ENCODE results near the gene UBXN4.

UBXN4 gene

DNA sequence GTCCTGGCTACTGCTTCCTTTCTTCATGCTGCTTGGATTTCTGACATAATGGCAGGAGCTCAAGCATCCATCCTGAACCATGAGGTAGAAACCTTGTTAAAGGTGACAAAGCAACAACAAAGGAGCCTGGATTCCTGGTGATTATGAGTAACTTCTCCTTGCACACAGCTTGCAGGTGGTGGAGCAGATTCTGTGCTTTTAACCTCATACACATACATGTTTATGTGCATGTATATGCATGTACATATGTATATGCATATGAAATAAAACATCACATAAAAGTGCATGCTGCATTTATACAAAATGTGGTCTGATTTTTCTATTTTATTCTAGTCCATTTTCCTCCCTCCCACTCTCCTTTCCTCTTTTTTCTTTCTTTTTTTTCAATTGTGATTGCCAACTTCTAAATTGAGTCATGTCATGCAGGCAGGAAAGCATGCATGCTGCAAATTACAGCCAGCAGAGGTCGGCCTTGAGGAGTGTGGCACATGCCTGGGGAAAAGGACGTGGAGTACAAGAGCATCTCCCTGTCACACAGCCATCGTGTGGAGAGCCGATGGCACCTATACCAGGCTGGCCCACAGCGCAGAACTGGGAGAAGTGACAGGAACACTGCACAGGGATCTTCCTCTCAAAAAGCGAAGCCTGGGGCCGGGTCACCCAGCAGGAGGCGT is 77.4 kb downstream of the UBXN4 start:
- no peaks in the 10 kb centered on the region for H3K9me3 ChIP-seq (replicated peaks; ENCODE audit: insufficient read depth, low read length)
- H2AFZ ChIP-seq (ENCODE audit: low read length): no peak overlapping the region
- H3K9me2 ChIP-seq (replicated peaks; ENCODE audit: insufficient read depth, low read length): no peaks in the 10 kb centered on the region
- TF ChIP-seq EZH2phosphoT487 (IDR thresholded peaks at IDR 0.05; ENCODE audit: low read length): no peak
- TF ChIP-seq, protein P1, sequence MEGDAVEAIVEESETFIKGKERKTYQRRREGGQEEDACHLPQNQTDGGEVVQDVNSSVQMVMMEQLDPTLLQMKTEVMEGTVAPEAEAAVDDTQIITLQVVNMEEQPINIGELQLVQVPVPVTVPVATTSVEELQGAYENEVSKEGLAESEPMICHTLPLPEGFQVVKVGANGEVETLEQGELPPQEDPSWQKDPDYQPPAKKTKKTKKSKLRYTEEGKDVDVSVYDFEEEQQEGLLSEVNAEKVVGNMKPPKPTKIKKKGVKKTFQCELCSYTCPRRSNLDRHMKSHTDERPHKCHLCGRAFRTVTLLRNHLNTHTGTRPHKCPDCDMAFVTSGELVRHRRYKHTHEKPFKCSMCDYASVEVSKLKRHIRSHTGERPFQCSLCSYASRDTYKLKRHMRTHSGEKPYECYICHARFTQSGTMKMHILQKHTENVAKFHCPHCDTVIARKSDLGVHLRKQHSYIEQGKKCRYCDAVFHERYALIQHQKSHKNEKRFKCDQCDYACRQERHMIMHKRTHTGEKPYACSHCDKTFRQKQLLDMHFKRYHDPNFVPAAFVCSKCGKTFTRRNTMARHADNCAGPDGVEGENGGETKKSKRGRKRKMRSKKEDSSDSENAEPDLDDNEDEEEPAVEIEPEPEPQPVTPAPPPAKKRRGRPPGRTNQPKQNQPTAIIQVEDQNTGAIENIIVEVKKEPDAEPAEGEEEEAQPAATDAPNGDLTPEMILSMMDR (IDR thresholded peaks at IDR 0.05; ENCODE audit: low read length): peak; percentile 26
- H3K27ac ChIP-seq (ENCODE audit: low read length): no peak overlapping the region
- H3F3A ChIP-seq (ENCODE audit: insufficient read depth, low read length): no peaks in the 10 kb centered on the region
- no peaks in the 10 kb centered on the region for H3K27me3 ChIP-seq (replicated peaks; ENCODE audit: insufficient read depth, low read length)
- H3K4me3 ChIP-seq (ENCODE audit: low read length): no peak overlapping the region
- H3K4me1 ChIP-seq (ENCODE audit: low read length): no peaks in the 10 kb centered on the region
- H3K4me2 ChIP-seq (ENCODE audit: low read depth, low read length): no peak overlapping the region
- H3K36me3 ChIP-seq (replicated peaks; ENCODE audit: insufficient read depth, low read length): no peaks in the 10 kb centered on the region
- DNase-seq: no peak
- no peaks in the 10 kb centered on the region for H3K79me2 ChIP-seq (ENCODE audit: low read length)
- no peak overlapping the region for H3K9ac ChIP-seq (ENCODE audit: low read length)
- H4K20me1 ChIP-seq (ENCODE audit: insufficient read depth, low read length): no peaks in the 10 kb centered on the region

DNA sequence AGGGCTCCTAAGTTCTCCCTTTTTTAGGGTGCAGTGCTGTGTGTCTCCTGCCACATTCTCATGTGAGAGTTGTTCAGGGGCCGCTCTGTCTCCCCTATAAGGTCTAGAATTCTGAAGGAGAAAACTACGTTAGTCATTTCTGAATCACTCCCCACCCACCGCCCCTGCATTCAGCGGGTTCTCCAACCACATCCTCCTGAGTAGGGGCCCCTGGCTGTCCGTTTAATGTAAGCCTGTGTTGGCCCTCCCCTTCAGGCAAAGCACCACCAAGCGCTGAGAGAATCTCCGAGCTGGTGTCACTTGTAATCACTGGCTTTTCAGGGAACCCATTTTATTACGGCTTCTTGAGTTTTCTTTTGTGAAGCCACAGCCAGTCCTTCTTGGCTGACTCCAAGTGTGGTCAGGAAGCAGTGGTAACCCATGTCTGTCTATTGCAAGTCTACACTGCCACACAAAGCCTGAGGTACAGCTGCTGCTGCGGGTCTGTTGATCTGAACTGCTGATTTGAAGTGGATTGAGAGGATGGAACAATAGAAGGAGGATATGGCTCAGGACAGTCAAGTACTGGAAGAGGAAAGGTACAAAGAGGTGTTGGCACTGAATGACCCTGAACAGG is 78.5 kb downstream of the UBXN4 start:
- H3F3A ChIP-seq (ENCODE audit: insufficient read depth, low read length): no peaks in the 10 kb centered on the region
- H3K4me1 ChIP-seq (ENCODE audit: low read length): no peaks in the 10 kb centered on the region
- no peaks in the 10 kb centered on the region for H4K20me1 ChIP-seq (ENCODE audit: insufficient read depth, low read length)
- H3K36me3 ChIP-seq (replicated peaks; ENCODE audit: insufficient read depth, low read length): no peaks in the 10 kb centered on the region
- no peak overlapping the region for H2AFZ ChIP-seq (ENCODE audit: low read length)
- no peak overlapping the region for H3K9ac ChIP-seq (ENCODE audit: low read length)
- H3K79me2 ChIP-seq (ENCODE audit: low read length): no peaks in the 10 kb centered on the region
- no peaks in the 10 kb centered on the region for H3K9me3 ChIP-seq (replicated peaks; ENCODE audit: insufficient read depth, low read length)
- no peak overlapping the region for H3K4me2 ChIP-seq (ENCODE audit: low read depth, low read length)
- H3K9me2 ChIP-seq (replicated peaks; ENCODE audit: insufficient read depth, low read length): no peaks in the 10 kb centered on the region
- TF ChIP-seq EZH2phosphoT487 (IDR thresholded peaks at IDR 0.05; ENCODE audit: low read length): no peak
- H3K27me3 ChIP-seq (replicated peaks; ENCODE audit: insufficient read depth, low read length): no peaks in the 10 kb centered on the region
- no peak overlapping the region for H3K4me3 ChIP-seq (ENCODE audit: low read length)
- H3K27ac ChIP-seq (ENCODE audit: low read length): no peak overlapping the region
- no peak for DNase-seq

DNA sequence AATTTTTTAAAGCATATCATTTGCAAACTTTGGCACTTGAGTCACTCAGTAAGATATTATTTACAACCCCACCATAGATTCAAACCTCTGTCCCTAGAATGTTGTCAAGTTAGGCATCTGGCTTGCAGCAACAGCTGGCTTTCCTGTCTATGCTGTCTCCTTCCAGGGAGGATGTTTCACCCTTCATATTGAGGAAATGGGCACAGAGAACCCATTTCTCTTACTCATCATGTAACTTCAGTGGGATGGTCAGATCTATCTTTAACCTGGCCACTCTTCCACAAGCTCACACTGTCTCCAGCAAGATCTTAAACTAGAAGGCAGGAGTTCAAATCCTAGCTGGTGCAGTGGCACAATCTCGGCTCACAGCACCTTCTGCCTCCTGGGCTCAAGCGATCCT is 79.5 kb downstream of the UBXN4 start:
- no peaks in the 10 kb centered on the region for H3K79me2 ChIP-seq (ENCODE audit: low read length)
- no peak overlapping the region for H3K4me3 ChIP-seq (ENCODE audit: low read length)
- H3K9me3 ChIP-seq (replicated peaks; ENCODE audit: insufficient read depth, low read length): no peaks in the 10 kb centered on the region
- no peaks in the 10 kb centered on the region for H3K9me2 ChIP-seq (replicated peaks; ENCODE audit: insufficient read depth, low read length)
- no peaks in the 10 kb centered on the region for H4K20me1 ChIP-seq (ENCODE audit: insufficient read depth, low read length)
- no peaks in the 10 kb centered on the region for H3F3A ChIP-seq (ENCODE audit: insufficient read depth, low read length)
- no peak overlapping the region for H3K4me2 ChIP-seq (ENCODE audit: low read depth, low read length)
- no peaks in the 10 kb centered on the region for H3K4me1 ChIP-seq (ENCODE audit: low read length)
- H3K27me3 ChIP-seq (replicated peaks; ENCODE audit: insufficient read depth, low read length): no peaks in the 10 kb centered on the region
- H3K27ac ChIP-seq (ENCODE audit: low read length): no peak overlapping the region
- no peak overlapping the region for H3K9ac ChIP-seq (ENCODE audit: low read length)
- no peak for DNase-seq
- TF ChIP-seq EZH2 (optimal IDR thresholded peaks at IDR 0.05; ENCODE audit: low read depth, low read length) (no peak), EZH2phosphoT487 (IDR thresholded peaks at IDR 0.05; ENCODE audit: low read length) (no peak)
- TF ChIP-seq, protein P1 (IDR thresholded peaks at IDR 0.05; ENCODE audit: low read length): no peak
- H2AFZ ChIP-seq (ENCODE audit: low read length): no peak overlapping the region
- no peaks in the 10 kb centered on the region for H3K36me3 ChIP-seq (replicated peaks; ENCODE audit: insufficient read depth, low read length)

DNA sequence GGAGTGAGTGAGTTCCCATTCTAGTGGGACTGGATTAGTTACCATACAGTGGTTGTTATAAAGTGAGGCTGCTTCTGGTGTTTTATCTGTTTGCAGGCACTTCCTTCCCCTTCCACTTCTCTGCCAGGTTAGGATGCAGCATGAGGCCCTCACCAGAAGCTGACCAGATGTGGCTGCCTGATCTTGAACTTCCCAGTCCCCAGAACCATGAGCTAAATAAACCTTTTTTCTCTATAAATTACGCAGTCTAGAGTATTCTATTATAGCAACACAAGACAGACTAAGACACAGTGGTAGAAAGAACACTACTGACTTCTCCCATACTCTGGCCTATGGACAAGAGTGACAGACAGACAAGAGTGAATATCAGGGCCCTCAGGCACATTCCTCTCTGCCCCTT is 81.2 kb downstream of the UBXN4 start:
- Histone ChIP-seq H3K9me3 (replicated peaks; ENCODE audit: insufficient read depth, low read length) (no peaks in the 10 kb centered on the region), H4K20me1 (ENCODE audit: insufficient read depth, low read length) (no peaks in the 10 kb centered on the region), H2AFZ (ENCODE audit: low read length) (no peak overlapping the region), H3K4me1 (ENCODE audit: low read length) (no peaks in the 10 kb centered on the region), H3K27me3 (replicated peaks; ENCODE audit: insufficient read depth, low read length) (no peaks in the 10 kb centered on the region), H3K9me2 (replicated peaks; ENCODE audit: insufficient read depth, low read length) (no peaks in the 10 kb centered on the region), H3F3A (ENCODE audit: insufficient read depth, low read length) (no peaks in the 10 kb centered on the region), H3K4me3 (ENCODE audit: low read length) (no peak overlapping the region), H3K79me2 (ENCODE audit: low read length) (no peaks in the 10 kb centered on the region), H3K4me2 (ENCODE audit: low read depth, low read length) (no peak overlapping the region), H3K9ac (ENCODE audit: low read length) (no peak overlapping the region), H3K27ac (ENCODE audit: low read length) (no peak overlapping the region), H3K36me3 (replicated peaks; ENCODE audit: insufficient read depth, low read length) (no peaks in the 10 kb centered on the region)
- DNase-seq: no peak
- no peak for TF ChIP-seq EZH2phosphoT487 (IDR thresholded peaks at IDR 0.05; ENCODE audit: low read length)
- TF ChIP-seq, protein P1 (IDR thresholded peaks at IDR 0.05; ENCODE audit: low read length): no peak
- no peak for TF ChIP-seq EZH2 (optimal IDR thresholded peaks at IDR 0.05; ENCODE audit: low read depth, low read length)

All from MM.1S (cell line).